GM19025 (cell line): ENCODE data around the gene PARP14.
"Not testable (repeated sequence)": the region's sequence is repeated elsewhere in the genome, so short reads cannot be mapped to it uniquely, and the experiment has no call there.

Experiments used
- ATAC-seq: cut with Tn5 transposase; IDR thresholded peaks from one replicate; pipeline ENCODE4 v1.9.1; 2021; ENCODE audit warnings: mild to moderate bottlenecking, low read depth, moderate library complexity; ENCODE audit not compliant: unreplicated experiment

PARP14 gene

GRCh38 chr3:122710616-122711251, 30.1 kb downstream of the PARP14 start:
- ATAC-seq, result not testable (repeated sequence)

- ATAC-seq, result no peak
Observed at GRCh38 chr3:122714273-122714672, 33.6 kb downstream of the PARP14 start.

DNA sequence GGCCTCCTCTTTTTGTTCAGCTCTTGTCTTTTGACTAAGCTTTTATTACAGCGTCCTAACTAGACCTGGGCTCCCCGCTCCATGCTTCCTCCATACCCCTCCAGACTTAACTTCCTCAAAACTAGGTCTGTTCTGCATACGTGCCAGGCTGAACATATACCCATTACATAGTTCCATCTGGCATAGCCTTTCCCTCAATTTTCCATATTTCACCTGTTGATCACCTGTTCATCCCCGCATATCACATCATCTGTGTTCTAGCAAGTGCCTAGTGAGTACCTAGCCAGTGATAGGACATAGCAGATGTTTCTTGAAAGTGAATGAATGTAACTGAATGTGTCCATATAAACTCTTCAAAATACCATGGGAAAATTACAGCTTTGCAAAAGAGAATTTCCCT, 36.0 kb downstream of the PARP14 start:
- no peak for ATAC-seq

DNA sequence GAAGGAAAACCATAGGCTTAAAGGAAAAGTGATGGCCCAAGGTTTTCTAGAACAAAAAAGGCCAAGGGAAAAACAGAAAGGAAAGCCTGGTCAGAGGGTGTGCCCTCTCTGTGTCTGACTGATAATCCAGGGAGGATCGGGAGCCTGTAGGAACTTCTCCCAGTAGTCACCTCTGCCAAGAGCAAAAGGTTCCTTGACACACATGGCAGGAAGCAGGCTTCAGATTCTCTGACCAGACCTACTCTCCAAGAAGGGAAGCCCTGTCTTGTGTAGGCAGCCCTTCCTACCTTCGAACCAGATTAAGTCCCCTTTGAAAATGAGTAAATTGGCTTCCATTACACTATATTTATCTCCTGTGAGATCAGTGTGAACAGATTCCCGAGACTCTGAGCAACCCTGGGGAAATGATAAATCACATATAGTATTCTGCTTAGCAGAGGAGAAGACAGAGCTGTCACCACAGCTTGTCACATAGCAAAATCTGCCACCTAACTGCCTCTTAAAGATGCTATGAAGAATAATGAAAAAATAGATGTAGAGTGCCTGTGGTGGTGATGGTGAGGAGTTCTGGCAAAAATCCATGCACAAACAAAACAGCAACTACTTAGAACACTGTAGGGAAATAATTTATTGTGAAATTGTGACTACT, 38.8 kb downstream of the PARP14 start:
- no peak for ATAC-seq

DNA sequence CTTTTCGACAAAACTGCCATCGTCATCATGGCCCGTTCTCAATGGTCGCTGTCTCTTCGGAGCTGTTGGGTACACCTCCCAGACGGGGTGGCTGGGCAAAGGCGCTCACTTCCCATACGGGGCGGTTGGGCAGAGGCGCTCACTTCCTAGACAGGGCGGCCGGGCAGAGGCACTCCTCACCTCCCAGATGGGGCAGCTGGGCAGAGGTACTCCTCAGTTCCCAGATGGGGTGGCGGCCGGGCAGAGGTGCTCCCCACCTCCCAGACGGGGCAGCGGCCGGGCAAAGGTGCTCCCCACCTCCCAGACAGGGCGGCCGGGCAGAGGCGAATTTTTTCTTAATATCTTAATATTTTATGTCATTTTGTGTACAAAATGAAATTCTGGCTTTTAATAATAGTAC, 44.5 kb downstream of the PARP14 start:
- ATAC-seq, result no peak

- ATAC-seq, result no peak
Observed at GRCh38 chr3:122727294-122727693, 46.7 kb downstream of the PARP14 start.

- ATAC-seq, result no peak
Observed at GRCh38 chr3:122727766-122728165, 47.1 kb downstream of the PARP14 start.

DNA sequence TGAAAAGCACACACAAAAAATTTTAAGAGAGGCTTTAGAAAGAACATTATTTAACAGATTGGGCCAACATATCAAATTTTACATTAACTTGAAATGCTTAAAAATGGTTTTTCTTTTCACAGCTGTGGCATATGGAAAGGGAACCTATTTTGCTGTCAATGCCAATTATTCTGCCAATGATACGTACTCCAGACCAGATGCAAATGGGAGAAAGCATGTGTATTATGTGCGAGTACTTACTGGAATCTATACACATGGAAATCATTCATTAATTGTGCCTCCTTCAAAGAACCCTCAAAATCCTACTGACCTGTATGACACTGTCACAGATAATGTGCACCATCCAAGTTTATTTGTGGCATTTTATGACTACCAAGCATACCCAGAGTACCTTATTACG, 47.5 kb downstream of the PARP14 start:
- ATAC-seq, result no peak

- no peak for ATAC-seq
Observed at GRCh38 chr3:122728756-122729514, 48.3 kb downstream of the PARP14 start.

DNA sequence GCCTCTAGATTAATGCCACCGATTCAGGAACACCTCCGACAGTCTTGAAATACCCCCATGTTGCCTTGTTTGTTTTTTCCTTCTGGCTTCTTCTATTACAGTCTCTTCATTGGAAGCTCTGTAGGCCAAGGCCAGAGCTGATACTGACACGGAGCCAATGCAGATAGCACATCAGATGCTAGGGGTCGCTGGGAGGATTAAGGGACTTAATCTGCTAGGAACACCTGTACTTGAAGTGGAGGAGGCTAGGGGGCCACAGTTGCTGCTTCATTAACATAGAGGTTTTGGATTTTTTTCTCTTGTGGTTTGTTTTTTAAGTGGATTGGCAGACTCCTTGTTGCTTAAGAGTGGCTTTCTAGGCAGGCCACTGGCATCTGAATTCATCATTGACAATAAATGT, 49.6 kb downstream of the PARP14 start:
- no peak for ATAC-seq

DNA sequence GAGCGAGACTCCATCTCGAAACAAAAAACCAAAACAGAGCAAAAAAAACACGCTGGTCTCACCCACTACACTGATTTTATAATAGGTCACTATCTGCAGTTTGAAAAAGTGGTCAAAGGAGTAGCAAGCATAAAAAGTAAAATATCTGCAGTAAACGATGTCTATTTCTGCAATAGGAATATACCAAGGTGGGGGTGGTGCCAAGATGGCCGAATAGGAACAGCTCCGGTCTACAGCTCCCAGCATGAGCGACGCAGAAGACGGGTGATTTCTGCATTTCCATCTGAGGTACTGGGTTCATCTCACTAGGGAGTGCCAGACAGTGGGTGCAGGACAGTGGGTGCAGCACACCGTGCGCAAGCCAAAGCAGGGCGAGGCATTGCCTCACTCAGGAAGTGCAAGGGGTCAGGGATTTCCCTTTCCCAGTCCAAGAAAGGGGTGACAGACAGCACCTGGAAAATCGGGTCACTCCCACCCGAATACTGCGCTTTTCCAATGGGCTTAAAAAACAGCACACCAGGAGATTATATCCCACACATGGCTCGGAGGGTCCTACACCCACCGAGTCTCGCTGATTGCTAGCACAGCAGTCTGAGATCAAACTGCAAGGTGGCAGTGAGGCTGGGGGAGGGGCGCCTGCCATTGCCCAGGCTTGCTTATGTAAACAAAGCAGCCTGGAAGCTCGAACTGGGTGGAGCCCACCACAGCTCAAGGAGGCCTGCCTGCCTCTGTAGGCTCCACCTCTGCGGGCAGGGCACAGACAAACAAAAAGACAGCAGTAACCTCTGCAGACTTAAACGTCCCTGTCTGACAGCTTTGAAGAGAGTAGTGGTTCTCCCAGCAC, 52.3 kb downstream of the PARP14 start:
- ATAC-seq, result not testable (repeated sequence)

DNA sequence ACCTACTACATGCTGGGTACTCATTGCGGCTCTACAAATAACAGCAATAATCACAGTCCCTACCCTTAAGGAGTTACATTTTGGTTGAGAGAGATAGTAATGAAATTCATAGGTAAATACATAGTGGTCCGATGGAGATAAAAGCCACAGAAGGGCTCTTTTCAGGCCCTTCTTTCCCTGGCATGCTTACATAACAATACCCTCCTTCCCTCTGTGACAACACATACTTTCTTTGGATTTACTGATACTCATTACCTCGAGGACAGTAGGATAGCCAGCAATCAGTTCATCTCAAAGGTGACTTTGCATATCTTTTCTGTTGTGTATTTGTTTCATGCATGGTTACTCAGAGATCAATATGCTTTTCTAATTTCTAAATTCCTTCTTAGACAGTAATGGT, 58.5 kb downstream of the PARP14 start:
- no peak for ATAC-seq

GRCh38 chr3:122742234-122742633, 61.6 kb downstream of the PARP14 start:
- no peak for ATAC-seq

DNA sequence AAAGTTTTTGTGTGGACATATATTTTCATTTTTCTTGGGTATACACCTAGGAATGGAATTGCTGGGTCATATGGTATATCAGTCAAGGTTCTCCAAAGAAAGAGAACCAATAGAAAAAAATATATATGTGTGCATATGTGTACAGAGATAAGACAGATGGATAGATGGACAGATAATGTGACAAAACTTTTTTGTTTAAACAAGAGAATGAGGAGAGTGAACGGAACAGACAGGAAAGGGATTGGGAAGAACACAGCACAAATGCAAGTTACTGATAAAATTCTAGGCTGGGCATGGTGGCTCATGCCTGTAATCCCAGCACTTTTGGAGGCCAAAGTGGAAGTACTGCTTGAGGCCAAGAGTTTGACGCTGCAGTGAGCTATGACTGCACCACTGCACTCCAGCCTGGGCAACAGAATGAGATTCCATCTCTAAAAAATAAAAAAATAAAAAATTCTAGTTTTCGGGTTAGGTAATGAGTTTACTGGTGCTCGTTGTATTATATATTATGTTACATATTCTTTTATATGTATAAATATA, 63.0 kb downstream of the PARP14 start:
- ATAC-seq, result no peak

DNA sequence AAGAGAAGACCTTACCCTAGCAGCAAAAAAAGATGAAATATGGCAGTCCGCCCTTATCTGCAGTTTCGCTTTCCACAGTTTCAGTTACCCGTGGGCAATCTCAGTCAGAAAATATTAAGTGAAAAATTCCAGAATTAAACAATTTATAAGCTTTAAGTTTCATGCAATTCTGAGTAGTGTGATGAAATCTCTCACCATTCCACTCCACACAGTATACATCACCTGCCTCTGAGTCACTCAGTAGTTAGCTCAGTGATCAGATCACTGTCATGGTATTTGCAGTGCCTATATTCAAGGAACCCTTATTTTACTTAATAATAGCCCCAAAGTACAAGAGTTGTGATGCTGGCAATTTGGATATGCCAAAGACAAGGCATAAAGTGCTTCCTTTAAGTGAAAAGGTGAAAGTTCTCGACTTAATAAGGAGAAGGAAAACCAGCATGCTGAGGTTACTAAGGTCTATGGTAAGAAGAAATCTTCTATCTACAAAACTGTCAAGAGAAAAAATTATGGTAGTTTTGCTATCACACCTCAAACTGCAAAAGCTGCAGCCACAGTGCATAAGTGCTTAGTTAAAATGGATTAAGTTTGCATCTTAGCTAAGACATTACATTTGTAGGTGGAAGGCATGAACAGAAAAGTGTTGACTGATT, 64.9 kb downstream of the PARP14 start:
- no peak for ATAC-seq

DNA sequence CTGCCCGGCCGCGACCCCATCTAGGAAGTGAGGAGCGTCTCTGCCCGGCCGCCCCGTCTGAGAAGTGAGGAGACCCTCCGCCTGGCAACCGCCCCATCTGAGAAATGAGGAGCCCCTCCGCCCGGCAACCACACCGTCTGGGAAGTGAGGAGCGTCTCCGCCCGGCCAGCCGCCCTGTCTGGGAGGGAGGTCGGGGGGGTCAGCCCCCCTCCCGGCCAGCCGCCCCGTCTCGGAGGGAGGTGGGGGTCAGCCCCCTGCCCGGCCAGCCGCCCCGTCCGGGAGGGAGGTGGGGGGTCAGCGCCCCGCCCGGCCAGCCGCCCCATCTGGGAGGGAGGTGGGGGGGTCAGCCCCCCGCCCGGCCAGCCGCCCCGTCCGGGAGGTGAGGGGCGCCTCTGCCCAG, 66.7 kb downstream of the PARP14 start:
- ATAC-seq, result not testable (repeated sequence)

- no peak for ATAC-seq
Observed at GRCh38 chr3:122748347-122748746, 67.7 kb downstream of the PARP14 start.

DNA sequence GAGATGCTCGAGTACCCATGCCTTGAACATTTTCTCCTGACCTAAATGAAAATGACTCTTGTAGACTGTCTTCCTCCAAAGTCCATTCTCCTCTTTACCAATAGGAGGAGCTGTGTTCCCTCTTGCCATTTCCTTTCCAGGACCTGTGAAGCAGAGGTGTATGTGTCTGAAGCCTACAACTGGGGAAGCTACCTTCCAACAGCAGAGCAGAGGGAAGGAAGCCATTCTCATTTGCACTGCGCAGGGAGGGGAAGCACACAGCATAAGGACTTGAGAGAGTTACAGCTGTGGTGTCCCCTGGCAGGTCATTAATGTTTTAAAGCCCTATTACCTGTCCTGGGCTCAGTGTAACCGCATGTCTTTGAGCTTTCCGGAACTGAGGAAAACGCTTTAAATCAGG, 74.3 kb downstream of the PARP14 start:
- ATAC-seq, result no peak

- ATAC-seq, result no peak
Observed at GRCh38 chr3:122755491-122755890, 74.9 kb downstream of the PARP14 start.
